GM12865 (cell line): ENCODE data around the gene FIGNL2.
"Not testable (repeated sequence)": the region's sequence is repeated elsewhere in the genome, so short reads cannot be mapped to it uniquely, and the experiment has no call there.

Source experiments
- DNase-seq: peaks from one replicate; pipeline ENCODE4 v3.0.0; 2010; ENCODE audit warnings: low read depth
- H3K4me3 ChIP-seq: 2 replicates; pipeline ENCODE4 v1.5.1; 2011; ENCODE audit warnings: mild to moderate bottlenecking, low read depth, low read length, control low read depth
- TF ChIP-seq, protein P1 (sequence below): IDR thresholded peaks from 2 replicates; pipeline ENCODE4 v1.5.1; 2011; ENCODE audit warnings: low read length, control low read depth, low read depth, inconsistent platforms; ENCODE audit not compliant: insufficient read depth; ENCODE audit errors: missing control alignments

FIGNL2 gene

DNA sequence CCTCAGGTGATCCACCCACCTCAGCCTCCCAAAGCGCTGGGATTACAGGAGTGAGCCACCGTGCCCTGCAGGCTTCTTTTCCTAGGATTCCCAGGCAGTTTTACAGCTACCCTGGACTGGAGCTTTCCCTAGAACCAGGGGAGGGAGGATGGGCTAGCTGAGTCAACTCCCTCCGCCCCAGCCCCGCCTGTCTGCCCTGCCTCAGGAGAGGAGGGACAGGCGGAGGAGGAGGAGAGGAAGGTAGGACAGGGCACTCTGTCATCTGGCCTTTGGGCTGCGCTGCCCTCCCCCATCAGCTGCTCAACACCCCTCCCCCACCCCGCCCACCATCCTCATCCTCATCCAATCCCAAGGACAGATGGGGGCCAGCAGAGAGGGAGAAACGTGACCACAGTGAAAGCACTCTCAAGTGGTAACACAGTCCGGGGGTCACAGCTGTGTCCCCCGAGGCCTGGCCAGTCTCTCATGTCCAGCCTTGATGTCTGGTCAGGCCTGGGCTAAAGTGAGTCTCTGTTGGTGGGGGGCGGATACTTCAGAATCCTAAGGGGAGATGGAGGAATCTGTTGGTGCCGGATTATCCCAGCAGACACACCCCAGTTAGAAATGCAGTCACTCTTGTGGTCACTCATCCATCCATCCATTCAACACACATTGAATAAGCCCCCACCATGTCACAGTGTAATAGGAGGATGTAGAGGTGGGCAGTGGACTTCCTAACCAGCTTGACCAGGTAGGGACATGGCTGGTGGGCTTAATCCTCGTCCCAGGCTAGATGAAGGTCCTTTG lies 12.3 kb downstream of the FIGNL2 start:
- TF ChIP-seq, protein P1, sequence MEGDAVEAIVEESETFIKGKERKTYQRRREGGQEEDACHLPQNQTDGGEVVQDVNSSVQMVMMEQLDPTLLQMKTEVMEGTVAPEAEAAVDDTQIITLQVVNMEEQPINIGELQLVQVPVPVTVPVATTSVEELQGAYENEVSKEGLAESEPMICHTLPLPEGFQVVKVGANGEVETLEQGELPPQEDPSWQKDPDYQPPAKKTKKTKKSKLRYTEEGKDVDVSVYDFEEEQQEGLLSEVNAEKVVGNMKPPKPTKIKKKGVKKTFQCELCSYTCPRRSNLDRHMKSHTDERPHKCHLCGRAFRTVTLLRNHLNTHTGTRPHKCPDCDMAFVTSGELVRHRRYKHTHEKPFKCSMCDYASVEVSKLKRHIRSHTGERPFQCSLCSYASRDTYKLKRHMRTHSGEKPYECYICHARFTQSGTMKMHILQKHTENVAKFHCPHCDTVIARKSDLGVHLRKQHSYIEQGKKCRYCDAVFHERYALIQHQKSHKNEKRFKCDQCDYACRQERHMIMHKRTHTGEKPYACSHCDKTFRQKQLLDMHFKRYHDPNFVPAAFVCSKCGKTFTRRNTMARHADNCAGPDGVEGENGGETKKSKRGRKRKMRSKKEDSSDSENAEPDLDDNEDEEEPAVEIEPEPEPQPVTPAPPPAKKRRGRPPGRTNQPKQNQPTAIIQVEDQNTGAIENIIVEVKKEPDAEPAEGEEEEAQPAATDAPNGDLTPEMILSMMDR, result no peak
- DNase-seq, result no peak
- no peak overlapping the region for H3K4me3 ChIP-seq

DNA sequence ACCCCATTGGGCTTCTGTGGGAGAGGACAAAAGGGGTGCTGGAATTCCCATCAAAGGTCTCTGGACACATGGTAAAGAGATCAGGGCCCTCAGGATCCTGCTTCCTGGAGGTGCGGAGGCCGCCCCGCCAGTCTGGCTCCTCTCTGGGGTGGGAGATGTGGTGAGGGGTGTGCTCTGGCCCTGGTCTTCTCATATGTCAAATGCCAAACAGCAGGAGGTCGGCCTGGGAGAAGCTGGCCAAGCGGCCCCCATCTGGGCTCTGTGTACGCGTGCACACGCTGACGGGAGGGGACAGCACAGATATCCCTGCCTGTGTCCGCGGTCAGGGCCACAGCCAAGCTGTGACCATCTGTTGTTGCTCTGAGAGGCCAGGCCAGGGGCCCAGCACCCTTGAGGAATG lies 14.1 kb downstream of the FIGNL2 start:
- TF ChIP-seq, protein P1, result no peak
- no peak for DNase-seq
- no peak overlapping the region for H3K4me3 ChIP-seq

DNA sequence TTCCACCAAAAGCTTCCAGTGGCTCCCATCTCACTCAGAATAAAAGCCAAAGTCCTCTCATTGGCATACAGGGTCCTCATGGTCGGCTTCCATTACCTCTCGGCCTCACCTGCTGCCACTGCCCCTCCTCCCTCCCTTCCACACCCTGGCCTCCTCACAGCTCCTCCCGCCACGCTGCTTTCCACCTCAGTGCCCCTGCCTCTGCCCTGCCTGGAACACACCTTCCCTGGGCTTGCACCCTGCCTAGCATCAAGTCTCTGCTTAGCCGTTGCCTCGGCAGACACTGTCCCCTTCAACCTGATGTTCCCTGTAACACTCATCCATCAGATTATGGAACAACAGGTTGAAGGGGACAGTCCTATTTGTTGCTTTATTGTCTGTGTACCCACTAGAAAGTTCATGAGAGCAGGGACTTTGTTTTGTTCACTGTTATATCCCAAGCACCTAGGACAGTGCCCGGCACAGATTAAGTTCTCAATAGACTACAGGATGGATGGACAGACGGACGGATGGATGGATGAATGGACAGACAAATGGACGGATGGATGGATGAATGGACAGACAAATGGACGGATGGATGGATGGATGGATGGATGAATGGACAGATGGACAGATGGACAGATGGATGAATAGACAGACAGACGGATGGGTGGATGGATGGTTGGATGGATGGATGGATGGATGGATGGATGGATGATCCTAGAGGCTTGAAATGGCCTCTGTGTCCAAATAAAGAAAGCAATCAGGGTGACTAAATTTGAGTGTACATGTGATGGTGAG lies 14.9 kb downstream of the FIGNL2 start:
- TF ChIP-seq, protein P1, result no peak
- DNase-seq, result no peak
- H3K4me3 ChIP-seq, result no peak overlapping the region

DNA sequence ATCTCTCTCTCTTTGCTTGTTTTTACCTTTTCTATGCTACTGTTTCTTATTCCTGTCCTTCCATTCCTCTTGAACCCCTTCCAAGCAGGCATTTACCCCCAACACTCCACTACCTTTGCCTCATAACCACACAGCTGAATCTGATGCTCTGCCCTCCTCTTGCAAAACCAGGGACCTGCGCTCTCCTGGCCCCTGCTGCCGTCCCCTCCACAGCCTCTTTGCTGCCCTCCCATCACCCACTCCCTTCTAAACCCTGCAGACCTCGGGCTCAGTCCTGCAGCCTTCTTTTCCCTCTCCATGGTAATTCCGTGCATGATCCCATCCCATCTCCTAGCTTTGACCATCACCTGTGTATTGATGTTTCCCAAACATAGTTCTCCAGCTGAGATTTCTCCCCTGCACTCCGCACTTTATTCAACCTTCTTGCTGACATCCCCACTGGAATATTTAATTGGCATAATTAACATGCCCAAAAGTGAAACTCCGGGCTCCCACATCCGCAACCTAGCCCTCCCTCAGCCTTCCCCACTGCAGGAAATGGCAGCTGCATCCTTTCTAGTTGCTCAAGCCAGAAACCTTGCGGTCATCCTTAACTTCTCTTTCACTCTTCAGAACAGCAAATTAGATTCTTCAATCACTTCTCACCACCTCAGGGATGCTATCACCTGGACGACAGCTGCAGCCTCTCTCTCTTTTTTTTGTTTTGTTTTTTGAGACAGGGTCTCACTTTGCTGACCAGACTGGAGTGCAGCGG lies 16.0 kb downstream of the FIGNL2 start:
- H3K4me3 ChIP-seq, result no peak overlapping the region
- peak; percentile 24 for DNase-seq
- TF ChIP-seq, protein P1, result no peak

DNA sequence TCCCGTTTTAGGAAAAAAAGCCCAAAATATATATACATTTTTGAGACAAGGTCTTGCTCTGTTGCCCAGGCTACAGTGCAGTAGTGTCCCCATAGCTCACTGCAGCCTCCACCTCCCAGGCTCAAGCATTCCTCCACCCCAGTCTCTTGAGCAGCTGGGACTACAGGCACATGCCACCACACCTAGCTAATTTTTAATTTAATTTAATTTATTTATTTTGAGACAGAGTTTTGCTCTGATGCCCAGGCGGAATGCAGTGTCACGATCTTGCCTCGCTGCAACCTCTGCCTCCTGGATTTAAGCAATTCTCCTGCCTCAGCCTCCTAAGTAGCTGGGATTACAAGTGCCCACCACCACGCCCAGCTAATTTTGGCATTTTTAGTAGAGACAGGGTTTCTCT lies 16.7 kb downstream of the FIGNL2 start:
- DNase-seq, H3K4me3 ChIP-seq: not testable (repeated sequence)

DNA sequence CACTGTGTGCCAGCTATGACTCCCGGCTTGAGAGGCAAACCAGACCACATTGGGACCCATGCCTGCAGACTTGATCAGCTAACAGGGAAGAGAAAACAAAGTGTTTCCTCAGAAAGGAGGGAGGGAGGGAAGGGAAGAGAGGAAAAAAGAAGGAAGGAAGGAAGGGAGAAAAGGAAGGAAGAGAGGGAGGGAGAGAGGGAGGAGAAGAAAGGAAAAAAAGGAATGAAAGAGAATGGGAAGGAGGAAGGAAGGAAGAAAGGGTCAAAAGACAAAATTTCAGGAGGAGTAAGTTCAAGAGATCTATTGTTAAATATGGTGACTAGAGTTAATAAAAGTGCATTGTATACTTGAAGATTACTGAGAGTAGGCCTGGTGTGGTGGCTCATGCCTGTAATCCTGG lies 18.9 kb downstream of the FIGNL2 start:
- TF ChIP-seq, protein P1, result no peak
- no peak for DNase-seq
- H3K4me3 ChIP-seq, result no peak overlapping the region

DNA sequence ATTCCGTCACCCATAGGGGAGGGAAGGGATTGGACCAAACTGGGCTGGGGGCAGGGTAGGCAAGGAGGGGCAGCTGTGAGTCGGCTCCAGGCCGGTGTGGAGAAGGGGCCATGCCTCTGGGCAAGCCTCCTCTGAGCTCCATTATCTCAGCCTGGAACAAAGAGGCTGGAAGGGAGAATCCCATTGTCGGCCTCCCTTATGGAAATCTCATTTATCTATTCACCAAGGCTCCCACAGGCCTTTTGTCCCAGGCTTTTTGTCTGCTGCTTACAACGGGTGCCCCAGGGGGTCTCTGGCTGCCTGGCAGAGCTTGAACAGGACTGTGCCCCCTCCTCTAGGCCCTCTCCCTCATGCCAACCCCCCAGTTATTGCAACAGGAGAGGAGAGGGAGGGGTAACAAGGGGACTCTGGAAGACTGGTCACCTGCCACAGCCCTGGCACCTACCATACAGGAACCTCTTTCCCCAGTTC lies 19.5 kb downstream of the FIGNL2 start:
- TF ChIP-seq, protein P1, result no peak
- no peak for DNase-seq
- H3K4me3 ChIP-seq, result no peak overlapping the region
